ENCODE data around the gene FIGNL1. TPM values are rescaled to one million over a fixed set of nuclear protein-coding genes. Genes with fewer than 3 reads are reported as not detected.

The FIGNL1 gene
- total RNA-seq, 1 experiment from 2014 or later, result 28.1 TPM

- Histone ChIP-seq H3K36me3 (ENCODE audit: control insufficient read depth in 1 of 2, insufficient read depth in 2 of 2, low read length in 2 of 2) (no peaks in the 10 kb centered on the region), H3K9me2 (ENCODE audit: insufficient read depth) (no peaks in the 10 kb centered on the region), H3K4me2 (ENCODE audit: low read length) (no peak overlapping the region), H3K79me2 (ENCODE audit: insufficient read depth, low read length) (no peaks in the 10 kb centered on the region), H3K27ac (ENCODE audit: low read depth, low read length) (no peak overlapping the region), H3K9me3 (ENCODE audit: control insufficient read depth in 1 of 2, insufficient read depth in 1 of 2, low read depth in 1 of 2, low read length in 2 of 2) (no peaks in the 10 kb centered on the region), H3K27me3 (ENCODE audit: insufficient read depth, low read length) (no peaks in the 10 kb centered on the region), H2AFZ (ENCODE audit: low read depth, low read length, poor library complexity, severe bottlenecking) (no peak overlapping the region), H3K4me3 (replicated peaks in 1 of 2; ENCODE audit: low read depth in 1 of 2, low read length in 2 of 2) (no peak overlapping the region), H3K4me1 (ENCODE audit: control insufficient read depth in 1 of 2, insufficient read depth in 2 of 2, low read length in 2 of 2) (no peaks in the 10 kb centered on the region), H4K20me1 (ENCODE audit: insufficient read depth) (no peaks in the 10 kb centered on the region), H3K9ac (ENCODE audit: low read length) (no peak overlapping the region)
- intact Hi-C loops (cut with micrococcal nuclease), result no loop called here
- ChIA-PET POLR2A (no interaction called here), RAD21 (ENCODE audit: low non-redundant PET in 1 of 2, low total read pairs in 2 of 2, uncharacterized antibody in 2 of 2, unreplicated experiment in 2 of 2) (no interaction called here), CTCF (no interaction called here)
- no peak for DNase-seq (ENCODE audit: low read depth, low spot score)
- ATAC-seq, result no peak
- BruUV-seq (replicated peaks), result no TSS peak
- TF ChIP-seq TCF7L2 (IDR thresholded peaks at IDR 0.05; ENCODE audit: borderline replicate concordance, extremely low read depth, insufficient read depth, insufficient read length) (no peak), JUND (IDR thresholded peaks at IDR 0.05) (no peak), SRF (IDR thresholded peaks at IDR 0.05; ENCODE audit: low read depth) (no peak), YY1 (IDR thresholded peaks at IDR 0.05; ENCODE audit: extremely low read depth, insufficient replicate concordance, low read depth, low read length) (no peak), ZFX (IDR thresholded peaks at IDR 0.05) (no peak), RAD21 (IDR thresholded peaks at IDR 0.05; ENCODE audit: low read depth) (no peak), CBX3 (IDR thresholded peaks at IDR 0.05; ENCODE audit: low read depth) (no peak), REST (IDR thresholded peaks at IDR 0.05; ENCODE audit: low read depth) (no peak), ZNF274 (IDR thresholded peaks at IDR 0.05; ENCODE audit: low read depth, low read length) (no peak), EGR1 (IDR thresholded peaks at IDR 0.05; ENCODE audit: low read depth) (no peak), CTCF (IDR thresholded peaks at IDR 0.05 in 2 of 3, conservative IDR thresholded peaks at IDR 0.05 in 1 of 3; ENCODE audit: borderline replicate concordance in 1 of 3, insufficient read depth in 1 of 3, low read depth in 2 of 3, low read length in 2 of 3) (no peak), ATF3 (IDR thresholded peaks at IDR 0.05) (no peak)
These were observed 24.4 kb upstream of the FIGNL1 start for GRCh38 chr7:50474382-50475160.

Measured in HCT116 (cell line).